ENCODE results near the gene PVR.
"Not testable (repeated sequence)": the region's sequence is repeated elsewhere in the genome, so short reads cannot be mapped to it uniquely, and the experiment has no call there.

The PVR gene

DNA sequence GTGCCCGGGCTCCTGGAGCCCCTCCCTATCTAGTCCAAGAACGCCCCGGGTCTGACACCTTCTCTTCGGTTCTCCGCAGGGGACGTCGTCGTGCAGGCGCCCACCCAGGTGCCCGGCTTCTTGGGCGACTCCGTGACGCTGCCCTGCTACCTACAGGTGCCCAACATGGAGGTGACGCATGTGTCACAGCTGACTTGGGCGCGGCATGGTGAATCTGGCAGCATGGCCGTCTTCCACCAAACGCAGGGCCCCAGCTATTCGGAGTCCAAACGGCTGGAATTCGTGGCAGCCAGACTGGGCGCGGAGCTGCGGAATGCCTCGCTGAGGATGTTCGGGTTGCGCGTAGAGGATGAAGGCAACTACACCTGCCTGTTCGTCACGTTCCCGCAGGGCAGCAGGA is 3.4 kb downstream of the PVR start:
- no peak for DNase-seq

DNA sequence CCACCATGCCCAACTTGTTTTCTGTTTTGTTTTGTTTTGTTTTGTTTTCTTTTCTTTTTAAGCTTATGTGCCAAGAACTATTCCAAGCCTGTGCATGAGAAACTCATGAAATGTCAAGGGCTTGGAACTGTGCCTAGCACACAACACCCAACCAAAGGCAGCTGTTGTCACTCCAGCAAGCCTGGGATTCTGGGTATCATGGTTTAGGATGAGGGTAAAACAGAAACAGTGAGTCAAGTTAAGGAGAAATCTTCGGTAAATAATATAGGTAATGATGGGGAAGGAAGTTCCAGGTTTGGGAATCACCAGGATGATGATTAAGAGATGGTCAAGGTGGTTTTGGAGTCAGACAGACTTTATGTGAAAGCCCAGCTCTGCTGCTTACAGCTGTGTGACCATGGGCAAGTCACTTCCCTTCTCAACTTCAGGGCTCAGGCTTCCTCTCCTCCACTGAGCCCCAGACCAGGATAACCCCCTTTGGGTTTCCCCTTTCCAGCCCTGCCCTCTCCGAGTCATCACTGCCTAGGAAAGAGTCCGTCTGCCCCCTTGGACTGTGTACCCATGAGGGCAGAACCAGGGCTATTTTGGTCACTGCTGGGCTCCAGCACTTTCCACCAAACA is 5.0 kb downstream of the PVR start:
- no peak for DNase-seq

DNA sequence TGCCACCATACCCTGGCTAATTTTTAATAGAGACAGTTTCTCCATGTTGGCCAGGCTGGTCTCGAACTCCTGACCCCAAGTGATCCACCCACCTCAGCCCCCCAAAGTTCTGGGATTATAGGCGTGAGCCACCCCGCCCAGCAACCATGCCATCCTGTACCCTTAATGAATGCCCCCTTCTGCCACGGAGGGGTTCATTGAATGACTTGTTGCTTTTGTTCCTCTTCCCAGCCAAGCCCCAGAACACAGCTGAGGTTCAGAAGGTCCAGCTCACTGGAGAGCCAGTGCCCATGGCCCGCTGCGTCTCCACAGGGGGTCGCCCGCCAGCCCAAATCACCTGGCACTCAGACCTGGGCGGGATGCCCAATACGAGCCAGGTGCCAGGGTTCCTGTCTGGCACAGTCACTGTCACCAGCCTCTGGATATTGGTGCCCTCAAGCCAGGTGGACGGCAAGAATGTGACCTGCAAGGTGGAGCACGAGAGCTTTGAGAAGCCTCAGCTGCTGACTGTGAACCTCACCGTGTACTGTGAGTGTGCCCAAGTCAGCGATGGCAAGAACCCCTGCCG is 6.0 kb downstream of the PVR start:
- no peak for DNase-seq

DNA sequence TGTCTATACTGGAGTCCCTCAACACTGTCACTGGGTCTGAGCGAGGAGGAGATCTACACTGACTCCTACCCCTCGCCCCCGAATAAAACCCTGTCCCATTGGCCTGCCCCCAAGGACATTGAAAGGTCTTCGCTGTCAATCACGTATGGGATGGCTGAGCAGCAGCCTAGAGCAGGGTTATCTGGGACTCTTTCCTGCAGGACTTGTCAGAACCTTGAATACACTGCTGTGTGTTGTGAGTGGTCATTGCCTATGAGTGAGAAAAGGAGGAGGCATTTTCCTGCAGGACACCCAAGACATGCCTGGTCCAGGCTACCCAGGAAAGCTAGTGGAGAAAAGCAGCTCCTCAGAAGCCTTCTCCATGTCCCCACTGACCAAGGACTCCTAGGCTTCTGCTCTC is 9.6 kb downstream of the PVR start:
- DNase-seq: no peak

DNA sequence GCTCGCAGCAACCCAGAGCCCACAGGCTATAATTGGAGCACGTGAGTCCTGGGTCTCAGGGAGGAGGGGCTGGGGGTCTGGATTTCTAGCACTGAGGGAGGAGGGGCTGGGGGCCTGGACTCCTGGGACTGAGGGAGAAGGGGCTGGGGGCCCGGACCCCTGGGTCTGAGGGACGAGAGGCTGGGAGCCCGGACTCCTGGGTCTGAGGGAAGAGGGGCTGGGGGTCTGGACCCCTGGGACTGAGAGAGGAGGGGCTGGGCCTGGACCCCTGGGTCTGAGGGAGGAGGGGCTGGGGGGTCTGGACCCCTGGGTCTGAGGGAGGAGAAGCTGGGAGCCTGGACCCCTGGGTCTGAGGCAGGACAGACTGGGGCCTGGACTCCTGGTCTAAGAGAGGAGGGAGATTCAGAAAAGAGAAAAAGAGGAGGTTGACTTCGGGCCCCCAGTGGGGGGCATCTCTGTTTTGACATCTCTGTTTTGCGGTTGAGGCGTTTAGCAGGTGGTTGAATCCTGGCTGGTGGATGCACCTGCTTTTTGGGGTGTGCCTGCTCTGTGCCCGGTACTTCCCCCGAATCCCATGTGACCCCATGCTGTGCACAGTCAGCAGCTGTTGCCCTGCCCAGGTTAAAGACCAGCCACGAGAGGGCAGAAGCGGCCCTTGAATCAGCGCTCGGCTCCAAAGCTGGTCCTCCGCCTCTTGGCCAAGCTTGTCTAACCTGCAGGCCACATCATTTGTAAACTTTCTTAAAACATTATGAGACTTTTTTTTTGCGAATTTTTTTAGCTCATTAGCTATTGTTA is 10.5 kb downstream of the PVR start:
- DNase-seq: peak; percentile 56

DNA sequence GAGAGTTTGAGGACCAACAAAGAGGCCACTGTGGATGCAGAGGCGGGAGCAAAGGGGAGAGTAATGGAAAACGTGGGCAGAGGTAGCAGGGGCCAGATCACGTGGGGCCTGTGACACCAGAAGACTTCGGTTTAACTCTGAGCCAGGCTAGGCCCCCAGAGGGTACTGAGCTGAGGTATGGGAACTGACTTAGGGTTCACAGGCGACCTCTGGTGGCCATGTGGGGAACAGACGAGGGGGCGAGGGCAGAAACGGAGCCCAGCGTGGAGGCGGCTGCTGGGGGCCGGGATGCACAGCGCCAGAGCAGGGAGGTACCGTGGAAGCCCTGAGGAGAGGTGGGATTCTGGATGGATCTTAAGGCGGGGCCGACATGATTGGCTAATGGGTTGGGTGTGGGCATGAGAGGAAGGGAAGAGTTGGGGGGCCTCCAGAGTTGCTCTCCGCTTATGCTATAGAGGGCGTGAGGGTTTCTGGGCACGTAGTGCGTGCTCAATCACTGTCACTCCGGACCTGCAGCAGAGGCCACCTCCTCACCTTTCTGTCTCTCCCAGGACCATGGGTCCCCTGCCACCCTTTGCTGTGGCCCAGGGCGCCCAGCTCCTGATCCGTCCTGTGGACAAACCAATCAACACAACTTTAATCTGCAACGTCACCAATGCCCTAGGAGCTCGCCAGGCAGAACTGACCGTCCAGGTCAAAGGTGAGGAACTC is 13.7 kb downstream of the PVR start:
- DNase-seq: peak; percentile 48

DNA sequence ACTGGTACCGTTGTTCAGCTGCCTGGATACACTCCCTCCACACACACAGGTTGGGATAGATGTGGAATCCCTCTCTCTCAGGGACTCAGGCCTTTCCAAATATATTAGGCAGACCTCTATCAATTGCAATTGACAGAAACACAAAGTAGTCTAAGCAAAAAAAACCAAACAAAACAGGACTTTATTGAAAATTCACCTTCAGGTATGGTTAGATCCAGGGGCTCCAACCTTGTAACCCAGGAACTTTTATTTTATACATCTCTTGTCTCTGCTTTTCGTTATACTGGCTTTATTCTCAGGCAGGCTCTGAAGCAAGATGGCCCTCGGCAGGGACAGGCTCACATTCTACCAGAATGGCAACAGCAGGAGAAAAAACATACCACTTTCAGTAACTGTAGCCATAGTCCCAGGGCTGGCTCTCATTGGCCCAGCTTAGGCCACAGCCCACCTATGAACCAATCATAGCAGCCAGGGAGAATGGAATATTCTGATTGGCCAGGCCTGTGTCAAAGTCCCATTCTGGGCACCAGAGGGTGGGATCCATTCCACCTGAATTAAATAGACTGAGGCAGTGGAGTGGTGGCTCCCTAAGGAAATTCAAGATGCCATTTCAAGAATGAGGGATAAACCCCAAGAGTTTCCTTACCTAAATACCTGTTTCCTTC is 14.5 kb downstream of the PVR start:
- DNase-seq: no peak

DNA sequence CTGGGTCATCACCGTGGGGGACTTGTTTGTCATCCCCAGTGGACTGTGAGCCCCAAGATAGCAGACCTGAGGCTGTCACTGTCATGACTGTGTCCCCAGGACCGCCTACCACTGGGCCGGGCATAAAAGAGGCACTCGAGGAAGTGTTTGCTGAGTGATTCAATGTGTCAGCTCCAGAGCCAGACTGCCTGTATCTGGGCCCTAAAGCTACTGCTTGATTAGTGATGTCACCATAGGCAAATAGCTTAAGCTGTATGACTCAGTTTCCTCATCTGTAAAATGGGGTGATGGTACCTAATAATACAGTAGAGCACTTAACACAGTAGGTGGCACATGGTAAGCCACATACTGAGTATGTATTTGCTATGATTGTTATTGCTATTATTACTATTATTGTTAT is 16.4 kb downstream of the PVR start:
- DNase-seq: no peak

DNA sequence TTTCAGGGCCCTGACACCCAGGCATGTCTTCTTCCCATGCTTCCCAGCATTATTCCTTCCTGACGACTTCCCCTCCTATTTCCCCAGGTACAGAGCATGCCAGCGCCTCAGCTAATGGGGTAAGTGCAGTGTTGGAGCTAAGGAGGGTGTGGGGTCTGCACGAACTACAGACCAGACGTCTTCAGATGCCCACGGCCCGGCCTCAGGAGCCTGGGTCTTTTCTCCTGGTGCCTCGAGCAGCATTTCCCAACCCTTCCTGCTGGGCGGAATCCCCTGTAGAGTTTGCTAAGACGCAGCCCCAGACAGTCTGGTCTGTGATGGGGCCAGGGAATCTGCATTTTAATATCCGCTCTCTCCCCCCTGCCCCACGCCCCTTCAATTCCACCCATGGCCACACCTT is 17.5 kb downstream of the PVR start:
- no peak for DNase-seq

DNA sequence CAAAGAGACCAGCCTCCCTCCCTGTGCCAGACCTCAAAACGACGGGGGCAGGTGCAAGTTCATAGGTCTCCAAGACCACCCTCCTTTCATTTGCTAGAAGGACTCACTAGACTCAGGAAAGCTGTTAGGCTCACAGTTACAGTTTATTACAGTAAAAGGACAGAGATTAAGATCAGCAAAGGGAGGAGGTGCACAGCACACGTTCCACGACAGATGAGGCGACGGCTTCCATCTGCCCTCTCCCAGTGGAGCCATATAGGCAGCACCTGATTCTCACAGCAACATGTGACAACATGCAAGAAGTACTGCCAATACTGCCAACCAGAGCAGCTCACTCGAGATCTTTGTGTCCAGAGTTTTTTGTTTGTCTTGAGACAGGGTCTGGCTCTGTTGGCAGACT is 18.2 kb downstream of the PVR start:
- DNase-seq: no peak

DNA sequence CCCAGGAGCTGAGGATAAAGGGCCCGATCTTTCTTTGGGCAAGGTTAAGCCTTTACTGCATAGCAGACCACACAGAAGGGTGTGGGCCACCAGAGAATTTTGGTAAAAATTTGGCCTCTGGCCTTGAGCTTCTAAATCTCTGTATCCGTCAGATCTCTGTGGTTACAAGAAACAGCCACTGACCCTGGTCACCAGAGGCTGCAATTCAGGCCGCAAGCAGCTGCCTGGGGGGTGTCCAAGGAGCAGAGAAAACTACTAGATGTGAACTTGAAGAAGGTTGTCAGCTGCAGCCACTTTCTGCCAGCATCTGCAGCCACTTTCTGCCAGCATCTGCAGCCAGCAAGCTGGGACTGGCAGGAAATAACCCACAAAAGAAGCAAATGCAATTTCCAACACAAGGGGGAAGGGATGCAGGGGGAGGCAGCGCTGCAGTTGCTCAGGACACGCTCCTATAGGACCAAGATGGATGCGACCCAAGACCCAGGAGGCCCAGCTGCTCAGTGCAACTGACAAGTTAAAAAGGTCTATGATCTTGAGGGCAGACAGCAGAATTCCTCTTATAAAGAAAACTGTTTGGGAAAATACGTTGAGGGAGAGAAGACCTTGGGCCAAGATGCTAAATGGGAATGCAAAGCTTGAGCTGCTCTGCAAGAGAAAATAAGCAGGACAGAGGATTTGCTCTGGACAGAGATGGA is 19.1 kb downstream of the PVR start:
- no peak for DNase-seq

DNA sequence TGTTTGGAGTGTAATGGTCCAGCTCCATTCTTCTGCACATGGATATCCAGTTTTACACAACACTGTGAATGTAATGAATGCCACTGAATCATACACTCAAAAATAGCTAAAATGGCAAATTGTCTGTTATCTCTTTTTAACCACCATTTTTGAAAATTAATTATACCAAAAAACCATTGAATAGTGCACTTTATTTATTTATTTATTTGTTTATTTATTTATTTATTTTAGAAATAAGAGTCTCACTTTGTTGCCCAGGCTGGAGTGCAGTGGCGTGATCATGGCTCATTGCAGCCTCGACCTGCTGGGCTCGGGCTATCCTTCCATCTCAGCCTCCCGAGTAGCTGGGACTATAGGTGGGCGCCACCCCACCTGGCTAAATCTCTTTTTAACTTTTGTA is 20.3 kb downstream of the PVR start:
- no peak for DNase-seq

DNA sequence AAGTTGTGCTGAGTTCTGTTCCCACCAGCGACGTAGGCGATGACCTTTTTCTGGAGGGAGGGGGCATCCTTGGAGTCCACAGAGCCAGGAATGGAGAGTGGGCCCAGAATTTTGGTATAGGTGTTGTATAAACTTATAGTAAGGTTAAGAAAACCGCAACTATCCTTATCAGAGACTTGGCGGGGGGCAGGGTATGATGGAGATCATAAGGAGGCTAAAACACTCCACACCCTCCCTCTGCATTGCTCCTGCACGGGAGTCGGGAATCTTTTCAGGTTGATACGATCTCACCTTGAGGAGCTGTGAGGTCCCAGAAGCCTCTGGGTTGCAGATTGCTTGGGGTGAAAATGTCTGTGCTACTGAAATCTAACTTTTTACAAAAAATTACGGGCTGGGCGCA is 21.3 kb downstream of the PVR start:
- no peak for DNase-seq

DNA sequence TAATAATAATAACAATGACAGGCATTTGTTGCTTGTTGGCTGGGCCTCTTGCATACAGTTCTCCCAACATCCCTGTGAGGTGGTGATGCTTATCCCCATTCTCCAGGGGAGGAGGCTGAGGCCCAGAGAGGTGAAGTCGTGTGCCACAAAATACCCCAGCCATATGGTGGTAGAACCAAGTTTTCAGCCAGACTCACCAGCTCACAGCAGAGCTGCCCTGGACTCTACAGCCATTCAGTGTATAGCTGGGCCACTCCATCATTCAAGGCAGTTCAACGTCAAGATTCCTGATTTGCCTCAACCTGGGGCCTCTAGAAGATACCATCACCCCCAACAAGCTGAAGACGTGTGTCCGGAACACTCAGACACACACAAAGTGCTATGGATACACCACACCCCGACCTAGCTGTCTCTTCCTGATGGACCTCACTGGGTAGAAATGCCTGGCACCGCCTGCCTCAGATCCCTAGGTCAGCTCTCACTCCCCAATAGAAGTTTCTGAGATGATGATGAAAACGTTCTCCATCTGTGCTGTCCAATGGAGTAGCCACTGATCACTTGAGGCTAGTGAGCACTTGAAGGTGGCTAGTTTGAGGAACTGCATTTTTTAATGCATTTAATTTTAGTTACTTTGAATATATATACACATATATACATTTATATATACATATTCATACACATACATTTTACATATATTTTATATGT is 23.3 kb downstream of the PVR start:
- DNase-seq: no peak

DNA sequence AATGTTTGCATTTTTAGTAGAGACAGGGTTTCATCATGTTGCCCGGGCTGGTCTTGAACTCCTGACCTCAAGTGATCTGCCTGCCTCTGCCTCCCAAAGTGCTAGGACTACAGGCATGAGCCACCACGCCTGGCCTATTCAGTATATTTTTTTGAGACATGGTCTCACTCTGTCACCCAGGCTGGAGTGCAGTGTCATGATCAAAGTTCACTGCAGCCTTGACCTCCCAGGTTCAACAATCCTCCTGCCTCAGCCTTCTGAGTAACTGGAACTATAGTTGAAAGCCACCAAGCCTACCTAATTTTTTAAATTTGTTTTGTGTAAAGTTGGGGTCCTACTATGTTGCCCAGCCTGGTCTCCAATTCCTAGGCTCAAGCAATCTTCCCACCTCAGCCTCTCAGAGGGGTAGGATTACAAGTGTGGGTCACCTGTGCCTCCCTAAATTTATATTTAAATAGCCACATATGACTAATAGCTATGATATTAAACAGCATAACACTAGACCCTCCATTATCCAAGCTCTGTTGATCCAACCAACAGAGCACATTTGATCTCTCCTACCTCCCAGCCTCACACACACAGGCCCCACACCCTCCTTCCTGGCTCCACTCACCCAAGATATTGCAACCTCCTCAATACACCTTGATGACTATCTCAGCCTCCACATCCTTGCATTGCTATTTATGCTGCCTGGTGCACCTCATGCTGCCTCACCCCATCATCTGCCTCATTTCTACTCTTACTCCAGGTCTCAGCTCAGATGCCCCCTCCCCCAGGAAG is 25.5 kb downstream of the PVR start:
- no peak for DNase-seq

DNA sequence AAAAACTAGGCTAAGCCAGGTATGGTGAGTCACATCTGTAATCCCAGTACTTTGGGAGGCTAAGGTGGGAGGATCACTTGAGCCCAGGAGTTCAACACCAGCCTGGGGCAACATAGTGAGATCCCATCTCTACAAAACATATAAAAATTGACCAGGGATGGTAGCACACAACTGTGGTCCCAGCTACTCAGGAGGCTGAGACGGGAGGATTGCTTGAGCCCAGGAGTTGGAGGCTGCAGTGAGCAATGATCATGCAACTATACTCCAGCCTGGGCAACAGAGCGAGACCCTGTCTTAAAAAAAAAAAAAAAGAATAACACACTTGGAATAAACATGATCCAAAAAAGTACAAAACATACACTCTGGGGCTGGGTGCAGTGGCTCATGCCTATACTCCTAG is 26.3 kb downstream of the PVR start:
- not testable (repeated sequence) for DNase-seq

DNA sequence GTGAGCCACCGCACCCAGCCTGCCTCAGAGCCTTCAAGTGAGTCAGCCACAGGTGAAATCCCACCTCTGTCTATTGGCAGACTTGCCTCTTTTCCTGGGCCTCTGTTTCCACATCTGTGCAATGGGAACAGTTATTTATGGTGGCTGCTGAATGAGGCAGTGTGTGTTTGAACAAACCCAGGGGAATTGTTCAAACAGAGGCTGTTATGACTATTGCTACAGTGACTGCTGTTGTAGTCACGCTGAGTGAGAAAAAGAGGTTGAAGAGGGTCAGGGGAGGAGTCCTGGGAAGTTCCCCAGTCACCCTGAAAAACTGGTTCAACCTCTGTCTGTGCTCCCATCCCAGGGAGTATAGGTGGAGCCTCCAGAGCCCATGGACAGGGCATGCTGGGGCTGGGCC is 27.7 kb downstream of the PVR start, which contains the start of gene CEACAM19:
TSS of gene CEACAM19 (plus strand) at position 83 of the 400 bp plus-strand sequence. CDS start 450 bp downstream, outside the sequence.
- DNase-seq: no peak

DNA sequence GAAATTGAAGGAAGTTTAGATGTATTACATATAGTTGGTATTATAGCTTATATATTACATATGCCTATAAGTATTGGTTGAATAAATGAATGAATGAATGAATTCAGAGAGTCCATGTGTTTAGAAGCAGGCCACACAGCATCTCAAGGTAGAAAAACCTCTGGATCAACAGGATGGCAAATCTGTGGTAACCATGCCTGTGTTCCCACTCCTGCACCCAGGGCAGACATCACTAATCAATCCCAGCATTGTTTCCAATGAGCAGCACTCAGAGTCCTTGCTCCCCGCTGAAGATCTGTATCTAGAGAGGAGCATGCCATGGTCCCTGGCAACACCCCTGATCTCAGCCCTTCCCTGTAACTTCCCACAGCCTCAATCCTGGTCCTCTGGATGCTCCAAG is 28.5 kb downstream of the PVR start:
- no peak for DNase-seq

DNA sequence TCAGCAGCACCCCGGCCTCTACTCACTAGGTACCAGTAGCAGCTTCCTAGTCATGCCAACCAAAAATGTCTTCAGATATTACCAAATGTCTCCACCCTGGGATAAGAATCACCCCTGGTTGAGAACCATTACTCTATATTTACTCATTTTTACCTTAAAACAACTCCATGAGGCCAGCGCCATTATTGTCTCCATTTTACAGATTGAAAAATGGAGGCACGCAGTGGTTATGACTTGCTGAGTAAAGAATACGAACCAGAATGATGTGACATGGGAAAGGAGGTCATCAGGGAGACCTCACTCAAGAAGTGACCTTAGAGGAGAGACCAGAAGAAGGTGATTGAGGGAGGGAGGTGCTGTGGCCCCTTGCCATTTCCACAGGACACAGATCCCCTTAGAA is 29.8 kb downstream of the PVR start:
- DNase-seq: no peak

DNA sequence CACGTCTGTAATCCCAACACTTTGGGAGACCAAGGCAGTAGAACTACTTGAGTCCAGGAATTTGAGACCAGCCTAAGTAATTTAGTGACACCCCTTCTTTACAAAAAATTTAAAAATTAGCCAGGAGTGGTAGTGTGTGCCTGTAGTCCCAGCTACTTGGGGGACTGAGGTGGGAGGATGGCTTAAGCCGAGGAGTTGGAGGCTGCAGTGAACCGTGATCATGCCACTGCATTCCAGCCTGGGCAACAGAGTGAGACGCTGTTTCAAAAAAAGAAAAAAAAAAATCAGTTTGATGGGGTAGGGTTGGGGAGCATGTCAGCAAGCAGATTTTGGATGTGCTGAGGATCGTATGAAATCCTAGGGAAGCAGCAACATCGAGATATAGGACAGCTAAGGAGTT is 31.8 kb downstream of the PVR start:
- no peak for DNase-seq
